WTC11 (cell line): ENCODE measurements around the gene HDLBP.

Experiments used
- TF ChIP-seq, protein P1 (sequence below): fragments of 200-600 bp; IDR thresholded peaks from 2 replicates; pipeline ENCODE4 v1.8.0; 2022; ENCODE audit warnings: antibody characterized with exemption
- TF ChIP-seq, protein P2 (sequence below): fragments of 250-450 bp; sonication (Bioruptor Pico); conservative IDR thresholded peaks from 2 replicates; pipeline ENCODE4 v1.9.0; 2021; ENCODE audit warnings: mild to moderate bottlenecking

DNA sequence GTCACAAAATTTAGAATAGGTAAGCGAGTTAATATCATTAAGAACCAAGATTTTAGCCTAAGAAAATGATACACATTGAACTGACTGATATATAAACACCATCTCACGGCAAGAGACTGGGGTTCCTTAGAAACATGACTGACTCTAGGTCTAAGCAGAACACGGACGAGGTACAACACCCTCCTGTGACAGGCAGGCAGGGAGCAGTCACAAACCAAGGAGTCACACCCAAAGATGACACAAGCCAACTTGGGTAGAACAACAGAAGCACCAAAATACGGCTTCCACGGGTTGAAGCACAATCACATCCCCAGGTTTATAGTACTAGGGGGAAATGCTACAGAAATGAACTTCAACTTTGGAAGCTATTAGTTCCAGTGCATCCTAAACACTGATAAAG is 24.3 kb downstream of the HDLBP start:
- TF ChIP-seq, protein P1, sequence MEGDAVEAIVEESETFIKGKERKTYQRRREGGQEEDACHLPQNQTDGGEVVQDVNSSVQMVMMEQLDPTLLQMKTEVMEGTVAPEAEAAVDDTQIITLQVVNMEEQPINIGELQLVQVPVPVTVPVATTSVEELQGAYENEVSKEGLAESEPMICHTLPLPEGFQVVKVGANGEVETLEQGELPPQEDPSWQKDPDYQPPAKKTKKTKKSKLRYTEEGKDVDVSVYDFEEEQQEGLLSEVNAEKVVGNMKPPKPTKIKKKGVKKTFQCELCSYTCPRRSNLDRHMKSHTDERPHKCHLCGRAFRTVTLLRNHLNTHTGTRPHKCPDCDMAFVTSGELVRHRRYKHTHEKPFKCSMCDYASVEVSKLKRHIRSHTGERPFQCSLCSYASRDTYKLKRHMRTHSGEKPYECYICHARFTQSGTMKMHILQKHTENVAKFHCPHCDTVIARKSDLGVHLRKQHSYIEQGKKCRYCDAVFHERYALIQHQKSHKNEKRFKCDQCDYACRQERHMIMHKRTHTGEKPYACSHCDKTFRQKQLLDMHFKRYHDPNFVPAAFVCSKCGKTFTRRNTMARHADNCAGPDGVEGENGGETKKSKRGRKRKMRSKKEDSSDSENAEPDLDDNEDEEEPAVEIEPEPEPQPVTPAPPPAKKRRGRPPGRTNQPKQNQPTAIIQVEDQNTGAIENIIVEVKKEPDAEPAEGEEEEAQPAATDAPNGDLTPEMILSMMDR, result no peak
- TF ChIP-seq, protein P2, sequence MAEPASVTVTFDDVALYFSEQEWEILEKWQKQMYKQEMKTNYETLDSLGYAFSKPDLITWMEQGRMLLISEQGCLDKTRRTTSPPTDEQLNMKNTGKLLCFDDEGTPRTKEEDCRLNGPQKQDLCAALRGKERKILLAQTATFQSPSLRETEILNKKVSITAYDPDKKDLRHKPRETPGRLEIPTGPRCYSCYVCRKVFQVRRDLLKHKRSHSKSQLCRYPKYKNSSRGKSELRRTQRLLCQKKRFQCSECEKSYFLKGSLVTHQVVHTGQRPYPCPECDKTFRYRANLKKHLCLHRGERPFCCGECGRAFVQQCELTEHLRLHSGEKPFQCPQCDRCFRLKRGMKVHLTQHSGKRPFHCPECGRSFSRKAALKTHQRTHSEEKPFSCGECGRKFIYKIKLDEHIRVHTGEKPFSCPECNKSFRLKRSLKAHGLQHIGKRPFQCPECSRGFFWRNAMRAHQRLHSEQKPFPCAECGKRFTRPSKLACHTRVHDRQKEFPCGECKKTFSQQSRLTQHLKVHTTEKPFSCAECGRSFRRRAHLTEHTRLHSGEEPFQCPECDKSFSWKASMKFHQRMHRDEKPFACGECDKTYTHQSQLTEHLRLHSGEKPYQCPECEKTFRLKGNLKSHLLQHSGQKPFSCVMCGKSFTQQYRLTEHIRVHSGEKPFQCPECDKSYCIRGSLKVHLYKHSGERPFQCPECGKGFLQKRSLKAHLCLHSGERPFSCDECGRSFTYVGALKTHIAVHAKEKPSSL (CRISPR knock-in tag), result no peak
